Epidermal melanocyte (primary cell): ENCODE results near the gene RBPMS2.
"Not testable (repeated sequence)": the region's sequence is repeated elsewhere in the genome, so short reads cannot be mapped to it uniquely, and the experiment has no call there.

Source experiments
- DNase-seq: peaks from one replicate; pipeline ENCODE4 v3.0.0; 2011; ENCODE audit warnings: low spot score; ENCODE audit not compliant: insufficient read length

The RBPMS2 gene

DNA sequence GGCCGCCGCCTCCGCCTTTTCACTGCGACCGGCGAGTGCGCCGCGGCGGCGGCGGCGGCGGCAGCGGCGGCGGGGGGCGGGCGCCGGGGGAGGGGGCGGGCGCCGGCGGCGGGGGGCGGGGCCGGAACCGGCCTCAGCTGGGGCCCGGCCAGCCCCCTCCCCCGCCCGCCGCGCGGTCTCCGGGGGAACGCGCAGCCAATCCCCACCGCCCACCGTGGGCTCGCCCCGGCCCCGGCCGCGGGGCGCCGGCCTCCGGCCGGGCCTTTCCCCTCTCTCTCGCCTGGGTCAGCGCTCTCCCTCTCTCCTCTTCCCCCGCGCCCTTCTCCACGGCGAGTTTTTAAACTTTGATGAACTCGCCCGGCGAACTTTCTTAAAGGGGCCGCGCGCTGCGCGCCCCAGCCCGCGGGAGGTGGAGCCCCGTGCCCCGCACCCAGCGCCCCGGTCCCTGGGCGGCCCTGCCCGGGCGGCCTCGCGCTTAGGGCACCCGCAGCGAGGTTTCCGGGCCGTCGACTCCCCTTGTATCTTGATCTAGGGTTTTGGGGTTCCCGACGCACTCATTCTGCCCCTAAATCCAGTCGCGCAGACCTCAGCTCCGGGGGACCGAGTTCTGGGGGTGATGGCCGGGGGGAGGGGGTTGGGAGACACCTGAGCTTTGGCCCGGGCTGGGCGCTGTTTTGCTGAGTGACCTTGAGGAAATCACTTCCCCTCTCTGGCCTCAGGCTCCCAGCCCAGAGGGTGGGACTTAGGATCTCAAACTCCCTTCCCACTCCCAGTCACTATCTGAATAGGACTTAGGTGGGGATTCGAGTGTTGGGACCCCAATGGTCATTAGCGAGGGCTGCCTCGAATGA lies at the start of gene RBPMS2:
TSS of gene RBPMS2 (minus strand) at position 39 of the 851 bp plus-strand sequence. CDS start 270 bp downstream, outside the sequence.
- DNase-seq: no peak

DNA sequence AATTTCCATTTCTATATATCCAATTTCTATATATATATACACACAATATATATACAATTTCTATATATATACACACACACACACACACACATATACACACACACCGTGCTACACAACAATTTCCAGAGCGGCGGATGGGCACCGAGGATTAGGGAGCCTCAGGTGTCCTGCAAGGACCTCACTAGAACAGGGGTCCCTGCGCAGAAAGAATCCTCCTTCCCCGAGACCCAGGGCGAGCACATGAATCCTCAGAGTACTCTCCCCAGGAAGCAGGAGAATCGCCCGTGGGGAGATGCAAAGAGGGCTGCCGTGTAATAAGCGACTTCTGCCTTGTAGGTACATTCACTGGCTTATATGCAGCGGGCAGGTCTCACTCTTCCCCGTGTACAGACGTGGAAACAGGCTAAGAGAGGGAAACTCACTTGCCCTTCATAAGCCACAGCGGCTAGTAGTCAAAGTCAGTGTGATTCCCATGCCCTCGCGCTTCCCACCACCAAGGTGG lies 49.6 kb upstream of the RBPMS2 start:
- no peak for DNase-seq

DNA sequence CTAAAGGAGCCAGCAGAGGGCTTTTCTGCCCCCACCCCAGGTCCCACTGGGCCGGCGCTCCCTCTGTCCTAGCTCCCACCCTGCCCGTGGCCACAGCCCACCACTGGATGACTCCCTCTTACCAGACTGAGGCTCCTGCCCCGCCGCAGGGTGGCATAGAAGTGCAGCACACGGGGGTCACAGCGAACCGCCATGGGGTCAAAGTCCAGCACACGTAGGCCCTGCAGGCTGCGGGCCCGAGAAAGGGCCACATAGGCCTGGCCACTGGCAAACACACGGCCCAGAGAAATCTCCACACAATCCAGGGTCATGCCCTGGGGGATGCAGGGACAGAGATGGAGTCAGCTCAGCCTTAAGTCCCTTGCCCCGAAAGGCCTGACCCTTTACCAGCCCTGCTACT lies 41.1 kb upstream of the RBPMS2 start:
- DNase-seq: no peak

DNA sequence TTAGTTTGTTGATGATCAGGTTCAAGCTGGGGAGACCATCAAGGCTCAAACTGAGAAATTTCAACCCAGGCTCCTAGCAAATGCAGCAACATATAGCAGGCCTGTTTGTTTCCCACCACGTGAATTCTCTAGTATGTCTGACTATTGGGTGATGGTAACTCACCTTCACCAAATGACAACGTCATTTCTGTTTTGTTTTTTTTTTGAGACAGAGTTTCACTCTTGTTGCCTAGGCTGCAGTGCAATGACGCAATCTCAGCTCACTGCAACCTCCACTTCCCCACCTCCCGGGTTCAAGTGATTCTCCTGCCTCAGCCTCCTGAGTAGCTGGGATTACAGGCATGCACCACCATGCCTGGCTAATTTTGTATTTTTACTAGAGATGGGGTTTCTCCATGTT lies 39.6 kb upstream of the RBPMS2 start:
- not testable (repeated sequence) for DNase-seq

DNA sequence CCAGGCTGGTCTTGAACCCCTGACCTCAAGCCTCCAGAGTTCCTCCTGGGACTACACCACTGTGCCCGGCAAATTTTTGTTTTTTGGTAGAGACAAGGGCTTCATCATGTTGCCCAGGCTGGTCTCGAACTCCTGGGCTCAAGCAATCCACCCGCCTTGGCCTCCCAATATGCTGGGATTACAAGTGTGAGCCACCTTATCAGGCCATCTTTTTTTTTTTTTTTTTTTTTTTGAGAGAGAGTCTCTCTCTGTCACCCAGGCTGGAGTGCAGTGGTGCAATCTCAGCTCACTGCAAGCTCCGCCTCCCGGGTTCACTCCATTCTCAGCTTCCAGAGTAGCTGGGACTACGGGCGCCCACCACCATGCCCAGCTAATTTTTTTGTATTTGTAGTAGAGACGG lies 38.9 kb upstream of the RBPMS2 start:
- not testable (repeated sequence) for DNase-seq

DNA sequence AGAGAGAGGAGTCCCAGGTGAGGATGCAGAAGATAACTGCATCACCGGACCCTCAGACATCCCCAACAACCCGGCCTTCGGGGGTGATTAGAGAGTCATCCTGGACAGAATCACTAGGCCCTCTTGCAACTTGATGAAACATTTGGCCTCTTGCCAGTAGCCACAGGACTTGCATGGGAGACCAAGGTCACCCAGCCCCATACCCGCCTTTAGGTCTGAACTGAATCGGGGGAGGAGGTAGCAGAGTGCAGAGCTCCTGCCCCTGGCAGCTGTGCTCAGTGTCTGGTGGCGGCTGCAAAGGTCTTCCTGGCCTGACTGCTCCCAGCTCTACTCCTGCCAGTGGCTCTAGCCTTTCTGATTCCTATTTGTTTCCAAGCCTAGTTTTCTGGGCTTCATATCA lies 37.7 kb upstream of the RBPMS2 start:
- no peak for DNase-seq

DNA sequence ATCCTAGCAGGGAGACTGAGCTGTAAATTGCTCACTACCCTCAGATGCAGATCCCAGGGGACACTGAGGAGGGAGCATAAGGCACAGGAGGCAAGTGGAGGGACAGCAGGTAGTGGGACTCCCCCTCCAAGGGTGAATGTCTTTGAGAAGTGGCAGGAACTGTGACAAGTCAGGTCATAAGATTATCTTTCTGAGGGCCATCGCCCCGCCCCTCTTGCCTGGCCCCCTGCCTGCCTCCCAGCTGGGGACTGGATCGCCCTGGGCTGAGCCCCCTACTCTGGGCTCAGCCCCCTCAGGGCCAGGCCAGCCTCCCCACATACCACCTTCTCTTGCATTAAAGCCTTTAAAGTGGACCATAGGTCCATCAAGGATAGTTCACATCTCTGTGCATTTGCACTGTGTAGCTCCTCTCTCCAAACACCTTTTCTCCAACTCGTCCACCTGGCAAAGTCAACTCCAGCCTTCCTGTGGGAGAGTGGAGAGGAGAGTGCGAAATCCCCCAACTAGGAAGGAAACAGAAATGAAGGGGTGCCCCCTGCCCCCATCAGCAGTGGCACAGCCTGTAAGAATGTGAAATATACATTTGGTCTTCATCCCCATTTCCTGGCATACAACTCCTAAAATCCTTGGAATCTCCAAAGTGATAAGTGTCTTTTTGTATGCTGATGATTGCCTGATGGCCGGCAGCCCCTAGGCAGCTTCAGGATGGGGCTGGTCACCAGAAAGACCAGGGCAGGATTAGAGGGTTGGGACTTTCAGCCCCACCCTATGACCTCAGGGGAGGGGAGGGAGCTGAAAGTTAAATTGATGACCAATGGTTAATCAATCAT lies 35.3 kb upstream of the RBPMS2 start:
- DNase-seq: no peak

DNA sequence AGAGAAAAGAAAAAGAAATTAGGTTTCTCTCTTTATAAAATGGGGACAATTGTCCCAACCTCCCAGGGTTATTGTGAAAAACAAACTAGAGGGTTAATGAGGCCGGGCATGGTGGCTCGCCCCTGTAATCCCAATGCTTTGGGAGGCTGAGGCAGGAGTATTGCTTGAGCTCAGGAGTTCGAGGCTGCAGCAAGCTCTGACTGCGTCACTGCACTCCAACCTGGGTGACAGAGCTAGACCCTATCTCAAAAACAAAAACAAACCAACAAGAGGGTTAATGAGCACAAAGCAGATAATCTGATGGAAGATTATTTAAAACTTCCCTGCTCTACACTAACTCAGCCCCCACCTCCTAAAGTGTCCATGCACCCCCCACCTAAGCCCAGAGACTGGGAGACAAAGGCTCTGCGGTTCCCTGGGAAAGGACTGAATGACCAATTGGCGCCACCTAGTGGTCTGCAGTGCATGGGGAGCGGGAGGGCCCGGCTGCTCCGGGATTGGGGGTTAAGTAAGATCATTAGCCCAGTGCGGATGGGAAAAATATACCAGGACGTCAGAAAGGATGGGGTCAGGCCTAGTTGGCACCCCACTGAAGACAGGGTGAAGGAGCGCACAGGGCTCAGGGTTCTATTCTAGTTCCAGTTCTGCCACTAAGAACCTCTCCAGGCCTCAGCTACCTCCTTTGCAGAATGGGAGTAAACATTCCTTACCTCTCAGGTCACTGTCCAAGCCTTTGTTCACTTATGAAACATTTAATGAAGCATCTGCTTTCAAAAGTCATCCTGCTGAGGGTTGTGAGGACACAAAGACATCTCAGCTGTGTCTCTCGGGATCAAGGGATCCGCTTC lies 34.5 kb upstream of the RBPMS2 start:
- peak; percentile 88 for DNase-seq

DNA sequence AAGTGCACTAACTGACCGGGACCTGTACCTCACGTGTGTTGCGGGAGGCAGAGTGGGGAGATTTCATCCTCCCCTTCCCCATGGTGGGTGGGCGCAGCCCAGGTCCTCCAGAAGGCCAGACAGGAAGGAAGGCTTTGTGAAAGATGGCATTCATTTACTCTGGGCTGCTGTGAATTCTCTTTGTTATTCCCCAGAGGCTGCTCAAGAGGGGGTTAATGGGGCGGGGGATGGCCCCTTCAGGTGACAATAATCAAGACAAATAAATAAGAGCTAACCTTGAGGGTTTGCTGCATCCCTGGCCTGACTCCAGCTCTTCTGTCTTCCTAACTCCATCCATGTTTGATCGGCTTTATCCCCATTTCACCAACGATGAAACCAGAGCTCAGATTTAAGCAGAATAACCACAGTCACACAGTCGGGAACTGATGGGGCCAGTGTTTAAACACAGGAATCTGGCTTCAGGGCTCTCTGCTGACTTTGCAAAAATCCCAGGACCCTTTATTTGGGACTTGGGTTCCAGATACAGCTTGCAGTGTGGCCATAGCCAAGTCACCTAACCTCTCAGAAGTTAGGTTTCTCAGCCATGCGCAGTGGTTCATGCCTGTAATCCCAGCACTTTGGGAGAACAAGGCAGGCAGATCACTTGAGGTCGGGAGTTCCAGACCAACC lies 33.5 kb upstream of the RBPMS2 start:
- DNase-seq: no peak

DNA sequence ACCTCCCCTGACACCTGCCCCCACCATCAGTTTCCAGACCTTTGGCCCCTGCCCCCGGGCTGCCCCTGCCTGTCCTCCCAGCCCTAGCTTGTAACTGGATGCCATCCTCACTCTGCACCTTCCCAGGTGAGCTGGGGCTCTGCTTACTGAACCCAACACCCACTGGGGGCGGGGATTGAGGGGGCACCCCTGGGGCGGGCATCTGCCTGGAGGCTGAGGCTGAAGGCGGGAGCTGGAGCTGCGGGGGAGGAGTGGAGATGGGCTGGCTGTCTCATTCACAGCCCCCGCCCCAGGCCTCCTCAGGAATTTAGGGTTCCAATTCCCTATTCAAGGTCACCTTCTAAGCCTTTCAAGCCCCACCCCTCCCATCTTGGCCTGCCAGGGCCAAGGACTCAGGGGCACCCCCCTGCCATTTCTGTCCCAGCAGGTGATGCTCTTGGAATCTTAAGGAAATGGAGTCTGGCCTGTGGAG lies 32.4 kb upstream of the RBPMS2 start:
- DNase-seq: peak; percentile 3

DNA sequence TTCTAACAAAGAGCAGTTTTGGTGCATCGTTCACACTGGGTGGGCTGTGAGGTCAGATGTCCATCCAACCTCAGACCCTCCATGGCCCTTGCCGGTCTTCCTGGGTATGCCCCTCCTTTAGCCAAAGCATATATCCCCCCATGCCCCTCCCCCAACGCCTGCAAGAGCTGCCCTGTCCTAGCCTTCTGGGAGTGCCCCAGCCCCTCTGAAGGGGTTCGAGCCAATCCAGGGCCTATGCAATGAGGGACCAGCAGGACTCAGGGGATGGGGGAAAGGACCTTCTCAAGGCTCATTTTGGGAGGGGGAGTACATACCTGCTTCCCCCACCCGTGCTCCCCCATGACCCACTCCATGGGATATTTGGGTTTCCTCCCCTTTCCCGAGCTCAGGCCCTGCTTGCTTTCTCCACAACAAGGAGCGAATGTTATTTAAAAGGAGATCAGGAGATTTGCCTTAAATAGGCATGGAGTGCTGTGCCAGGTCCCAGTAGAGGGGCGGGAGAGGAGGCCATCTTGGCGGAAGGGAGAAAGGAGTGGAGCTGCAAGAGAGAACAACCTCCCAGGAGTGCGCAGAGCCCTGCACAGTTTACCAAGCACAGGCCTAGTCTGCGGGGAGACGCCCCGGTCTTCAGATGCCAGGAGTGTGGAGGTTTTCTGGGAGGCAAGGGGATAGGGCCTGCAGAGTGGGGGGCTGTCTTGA lies 31.8 kb upstream of the RBPMS2 start:
- peak; percentile 12 for DNase-seq

DNA sequence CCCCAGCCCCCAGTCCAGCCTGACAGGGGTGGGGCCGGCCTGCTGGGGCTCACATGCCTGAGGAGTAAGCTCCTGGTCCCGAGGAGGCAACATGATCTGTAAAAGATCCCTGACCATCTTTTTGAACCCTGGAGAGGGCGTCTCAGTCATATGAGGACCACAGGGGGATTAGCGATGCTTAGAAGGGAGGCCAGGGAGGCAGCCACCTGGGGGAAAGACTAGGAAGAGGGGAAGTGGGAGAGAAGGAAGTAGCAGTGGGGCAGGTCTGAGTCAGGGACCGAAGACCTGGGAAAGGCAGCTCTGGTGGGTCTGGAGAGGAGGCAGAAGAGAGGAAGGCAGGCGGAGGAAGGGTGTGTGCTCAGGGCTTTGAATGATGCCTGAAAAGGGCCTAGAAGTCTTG lies 31.1 kb upstream of the RBPMS2 start:
- peak; percentile 15 for DNase-seq

DNA sequence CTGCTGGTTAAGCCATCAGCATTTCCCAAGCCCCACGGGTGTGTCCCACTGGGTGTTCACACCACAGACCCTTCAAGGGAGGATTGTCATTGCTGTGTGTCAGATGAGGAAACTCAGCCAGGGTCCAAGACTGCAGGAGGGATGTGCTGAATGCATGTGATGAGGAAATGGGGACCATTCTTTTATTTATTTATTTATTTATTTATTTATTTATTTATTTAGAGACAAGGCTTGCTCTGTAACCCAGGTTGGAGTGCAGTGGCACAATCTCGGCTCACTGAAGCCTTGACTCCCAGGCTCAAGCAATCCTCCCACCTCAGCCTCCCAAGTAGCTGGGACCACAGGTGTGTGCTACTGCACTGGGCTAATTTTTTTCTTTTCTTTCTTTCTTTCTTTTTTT lies 29.2 kb upstream of the RBPMS2 start:
- no peak for DNase-seq

DNA sequence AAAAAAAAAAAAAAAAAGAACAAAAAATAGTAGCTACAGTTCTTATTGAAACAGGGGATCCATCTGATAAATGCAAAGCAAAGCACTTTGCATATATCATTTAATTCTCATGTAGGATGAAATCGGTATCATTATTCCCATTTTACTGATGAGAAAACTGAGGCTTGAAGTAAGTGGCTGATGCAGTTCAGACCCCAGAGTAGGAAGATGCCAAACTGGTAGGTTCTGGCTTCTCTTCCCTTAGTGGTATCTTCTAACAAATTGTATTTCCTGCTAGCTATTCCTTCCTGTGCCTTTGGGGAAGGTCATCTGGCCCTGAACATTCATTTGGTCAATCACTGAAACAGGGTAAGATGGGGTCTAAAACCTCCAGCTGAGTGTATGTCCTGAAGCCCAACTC lies 28.1 kb upstream of the RBPMS2 start:
- DNase-seq: no peak

DNA sequence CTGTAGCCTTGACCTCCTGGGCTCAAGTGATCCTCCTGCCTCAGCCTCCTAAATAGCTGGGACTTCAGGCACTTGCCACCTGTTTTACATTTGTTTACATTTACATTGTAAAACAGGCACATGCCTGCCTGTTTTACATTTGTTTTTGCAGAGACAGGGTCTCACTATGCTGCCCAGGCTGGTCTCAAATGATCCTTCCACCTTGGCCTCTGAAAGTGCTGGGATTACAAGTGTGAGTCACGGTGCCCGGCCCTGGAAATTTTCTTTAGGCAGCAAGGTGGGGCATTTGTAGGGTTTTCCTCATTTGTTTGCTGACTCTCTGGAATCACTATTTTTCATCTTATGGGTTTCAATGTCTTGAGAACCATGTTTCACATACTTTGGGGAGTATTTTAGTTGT lies 25.1 kb upstream of the RBPMS2 start:
- no peak for DNase-seq

DNA sequence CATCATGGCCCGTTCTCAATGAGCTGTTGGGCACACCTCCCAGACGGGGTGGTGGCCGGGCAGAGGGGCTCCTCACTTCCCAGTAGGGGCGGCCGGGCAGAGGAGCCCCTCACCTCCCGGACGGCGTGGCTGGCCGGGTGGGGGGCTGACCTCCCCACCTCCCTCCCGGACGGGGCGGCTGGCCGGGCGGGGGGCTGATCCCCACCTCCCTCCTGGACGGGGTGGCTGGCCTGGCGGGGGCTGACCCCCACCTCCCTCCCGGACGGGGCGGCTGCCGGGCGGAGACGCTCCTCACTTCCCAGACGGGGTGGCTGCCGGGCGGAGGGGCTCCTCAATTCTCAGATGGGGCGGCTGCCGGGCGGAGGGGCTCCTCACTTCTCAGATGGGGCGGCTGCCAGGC lies 23.5 kb upstream of the RBPMS2 start:
- not testable (repeated sequence) for DNase-seq

DNA sequence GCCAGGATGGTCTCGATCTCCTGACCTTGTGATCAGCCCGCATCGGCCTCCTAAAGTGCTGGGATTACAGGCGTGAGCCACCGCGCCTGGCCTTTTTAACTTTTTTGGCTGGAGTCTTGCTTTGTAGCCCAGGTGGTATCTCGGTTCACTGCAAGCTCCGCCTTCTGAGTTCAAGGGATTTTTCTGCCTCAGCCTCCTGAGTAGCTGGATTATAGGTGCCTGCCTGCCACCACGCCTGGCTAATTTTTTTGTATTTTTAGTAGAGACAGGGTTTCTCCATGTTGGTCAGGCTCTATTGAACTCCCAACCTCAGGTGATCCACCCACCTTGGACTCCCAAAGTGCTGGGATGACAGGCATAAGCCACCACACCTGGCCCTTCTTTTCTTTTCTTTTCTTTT lies 20.5 kb upstream of the RBPMS2 start:
- DNase-seq: not testable (repeated sequence)

DNA sequence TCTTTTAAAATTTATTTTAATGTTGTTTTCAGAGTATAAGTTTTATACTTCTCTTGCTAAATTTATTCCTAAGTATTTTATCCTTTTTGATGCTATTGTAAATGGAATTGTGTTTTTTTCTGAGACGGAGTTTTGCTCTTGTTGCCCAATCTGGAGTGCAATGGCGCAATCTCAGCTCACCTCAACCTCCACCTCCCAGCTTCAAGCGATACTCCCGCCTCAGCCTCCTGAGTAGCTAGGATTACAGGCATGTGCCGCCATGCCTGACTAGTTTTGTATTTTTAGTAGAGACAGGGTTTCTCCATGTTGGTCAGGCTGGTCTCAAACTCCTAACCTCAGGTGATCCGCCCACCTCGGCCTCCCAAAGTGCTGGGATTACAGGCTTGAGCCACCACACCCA lies 19.9 kb upstream of the RBPMS2 start:
- not testable (repeated sequence) for DNase-seq

DNA sequence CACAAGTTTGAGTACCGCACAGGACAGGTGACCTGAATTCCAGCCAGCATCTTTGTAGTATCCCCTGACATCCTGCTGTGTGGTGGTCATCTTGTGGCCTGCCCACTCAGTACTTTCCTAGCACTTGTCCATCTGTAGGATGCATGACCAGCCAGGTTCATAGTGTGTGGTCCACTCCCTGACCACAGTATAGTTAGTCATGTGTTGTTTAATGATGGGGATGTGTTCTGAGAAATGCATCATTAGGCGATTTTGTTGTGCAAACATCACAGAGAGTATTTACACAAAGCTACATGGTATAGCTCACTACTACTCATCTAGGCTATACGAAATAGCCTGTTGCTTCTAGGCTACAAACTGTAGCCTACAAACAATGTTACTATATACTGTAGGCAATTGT lies 16.9 kb upstream of the RBPMS2 start:
- no peak for DNase-seq

DNA sequence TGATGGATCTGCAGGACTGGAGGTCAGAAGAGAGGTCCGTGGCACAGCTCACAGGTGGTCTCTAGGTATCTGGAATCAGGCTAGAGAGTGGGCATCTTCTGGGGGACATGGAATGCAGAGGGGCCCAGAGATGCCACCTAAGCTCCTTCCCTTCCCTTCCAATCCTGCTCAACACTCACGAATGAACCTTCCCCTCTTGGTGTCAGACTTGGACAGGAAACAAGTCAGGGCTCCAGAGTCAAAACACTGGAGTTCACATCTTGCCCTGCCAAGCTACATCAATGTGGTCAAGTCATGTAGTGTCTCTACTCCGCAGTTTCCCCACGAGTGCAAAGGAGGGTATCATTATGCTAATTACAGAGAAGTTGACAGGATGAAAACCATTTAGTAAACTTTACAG lies 16.0 kb upstream of the RBPMS2 start:
- no peak for DNase-seq
